ENCODE measurements around the gene PREX1.

Gene PREX1

GRCh38 chr20:48631114-48632016, 196.4 kb downstream of the PREX1 start:
- DNase-seq = peak; percentile 63

- peak; percentile 22 for DNase-seq
Observed at GRCh38 chr20:48630342-48631075, 197.3 kb downstream of the PREX1 start.

- DNase-seq = no peak
Observed at GRCh38 chr20:48629960-48630315, 197.9 kb downstream of the PREX1 start.

- DNase-seq = no peak
Observed at GRCh38 chr20:48629069-48629959, 198.5 kb downstream of the PREX1 start.

- DNase-seq = no peak
Observed at GRCh38 chr20:48627737-48628128, 200.1 kb downstream of the PREX1 start.

- DNase-seq = no peak
Observed at GRCh38 chr20:48626938-48627736, 200.7 kb downstream of the PREX1 start.

- DNase-seq = peak; percentile 8
Observed at GRCh38 chr20:48626226-48626937, 201.4 kb downstream of the PREX1 start.

- DNase-seq = no peak
Observed at GRCh38 chr20:48625136-48625900, 202.5 kb downstream of the PREX1 start.

- DNase-seq = no peak
Observed at GRCh38 chr20:48624315-48625020, 203.3 kb downstream of the PREX1 start.

- DNase-seq = no peak
Observed at GRCh38 chr20:48623906-48624265, 203.9 kb downstream of the PREX1 start.

GRCh38 chr20:48623176-48623905, 204.5 kb downstream of the PREX1 start:
- no peak for DNase-seq

GRCh38 chr20:48622421-48622820, 205.4 kb downstream of the PREX1 start:
- no peak for DNase-seq

- DNase-seq = peak; percentile 43
Observed at GRCh38 chr20:48621376-48622078, 206.3 kb downstream of the PREX1 start.

GRCh38 chr20:48620507-48621375, 207.1 kb downstream of the PREX1 start:
- DNase-seq = peak; percentile 70

- no peak for DNase-seq
Observed at GRCh38 chr20:48620154-48620506, 207.7 kb downstream of the PREX1 start.

GRCh38 chr20:48619126-48620101, 208.4 kb downstream of the PREX1 start:
- DNase-seq = peak; percentile 15

Measured in fibroblast of skin of back (primary cell).